Measurements from ENCODE around the gene HOXD1. TPM values are rescaled to one million over a fixed set of nuclear protein-coding genes. Genes with fewer than 3 reads are reported as not detected.

Gene HOXD1
- polyA plus RNA-seq, 1 of the 3 experiments (the other 2 are of a cell fraction): not detected

DNA sequence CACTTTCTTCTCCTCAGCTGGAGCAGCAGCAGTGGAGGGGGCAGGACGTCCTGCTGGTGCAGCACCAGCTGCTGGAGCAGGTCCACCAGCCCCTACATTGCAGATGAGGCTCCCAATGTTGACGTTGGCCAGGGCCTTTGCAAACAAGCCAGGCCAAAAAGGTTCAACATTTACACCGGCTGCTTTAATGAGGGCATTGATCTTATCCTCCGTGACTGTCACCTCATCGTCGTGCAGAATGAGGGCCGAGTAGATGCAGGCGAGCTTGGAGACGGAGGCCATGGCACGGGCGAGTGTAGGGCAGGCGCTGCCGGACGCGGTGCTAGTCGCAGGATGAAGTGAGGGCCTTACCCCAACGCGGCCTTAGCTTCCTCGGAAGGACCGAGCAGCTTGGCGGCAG, 12.5 kb downstream of the HOXD1 start (continued):
- no peak for TF ChIP-seq EZH2phosphoT487 (IDR thresholded peaks at IDR 0.05; ENCODE audit: borderline replicate concordance, low read depth)
- TF ChIP-seq, protein P1, sequence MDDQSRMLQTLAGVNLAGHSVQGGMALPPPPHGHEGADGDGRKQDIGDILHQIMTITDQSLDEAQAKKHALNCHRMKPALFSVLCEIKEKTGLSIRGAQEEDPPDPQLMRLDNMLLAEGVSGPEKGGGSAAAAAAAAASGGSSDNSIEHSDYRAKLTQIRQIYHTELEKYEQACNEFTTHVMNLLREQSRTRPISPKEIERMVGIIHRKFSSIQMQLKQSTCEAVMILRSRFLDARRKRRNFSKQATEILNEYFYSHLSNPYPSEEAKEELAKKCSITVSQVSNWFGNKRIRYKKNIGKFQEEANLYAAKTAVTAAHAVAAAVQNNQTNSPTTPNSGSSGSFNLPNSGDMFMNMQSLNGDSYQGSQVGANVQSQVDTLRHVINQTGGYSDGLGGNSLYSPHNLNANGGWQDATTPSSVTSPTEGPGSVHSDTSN (IDR thresholded peaks at IDR 0.05): no peak
- TF ChIP-seq, protein P2, sequence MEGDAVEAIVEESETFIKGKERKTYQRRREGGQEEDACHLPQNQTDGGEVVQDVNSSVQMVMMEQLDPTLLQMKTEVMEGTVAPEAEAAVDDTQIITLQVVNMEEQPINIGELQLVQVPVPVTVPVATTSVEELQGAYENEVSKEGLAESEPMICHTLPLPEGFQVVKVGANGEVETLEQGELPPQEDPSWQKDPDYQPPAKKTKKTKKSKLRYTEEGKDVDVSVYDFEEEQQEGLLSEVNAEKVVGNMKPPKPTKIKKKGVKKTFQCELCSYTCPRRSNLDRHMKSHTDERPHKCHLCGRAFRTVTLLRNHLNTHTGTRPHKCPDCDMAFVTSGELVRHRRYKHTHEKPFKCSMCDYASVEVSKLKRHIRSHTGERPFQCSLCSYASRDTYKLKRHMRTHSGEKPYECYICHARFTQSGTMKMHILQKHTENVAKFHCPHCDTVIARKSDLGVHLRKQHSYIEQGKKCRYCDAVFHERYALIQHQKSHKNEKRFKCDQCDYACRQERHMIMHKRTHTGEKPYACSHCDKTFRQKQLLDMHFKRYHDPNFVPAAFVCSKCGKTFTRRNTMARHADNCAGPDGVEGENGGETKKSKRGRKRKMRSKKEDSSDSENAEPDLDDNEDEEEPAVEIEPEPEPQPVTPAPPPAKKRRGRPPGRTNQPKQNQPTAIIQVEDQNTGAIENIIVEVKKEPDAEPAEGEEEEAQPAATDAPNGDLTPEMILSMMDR (IDR thresholded peaks at IDR 0.05): no peak

DNA sequence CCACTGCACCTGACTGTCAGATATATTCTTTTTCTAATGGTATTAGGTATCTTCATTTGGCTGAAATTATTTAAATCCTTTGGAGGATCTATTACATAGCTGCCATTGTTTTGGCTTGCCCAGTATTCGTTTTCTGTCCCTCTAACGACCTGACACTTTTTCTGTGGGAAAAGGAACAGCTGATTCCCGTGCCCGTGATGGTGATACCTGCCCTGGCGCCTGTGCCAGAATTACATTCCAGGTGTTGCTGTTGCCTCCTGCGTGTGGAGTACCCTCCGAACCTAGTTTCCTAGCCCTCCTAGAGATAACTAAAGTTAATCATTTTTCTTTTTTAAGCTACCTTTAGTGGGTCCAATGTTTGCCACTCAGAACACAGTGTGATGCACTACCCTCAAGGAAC, 14.0 kb downstream of the HOXD1 start:
- no peaks in the 10 kb centered on the region for H3K4me1 ChIP-seq (ENCODE audit: control insufficient read depth in 1 of 2, insufficient read depth in 2 of 2, low read depth in 1 of 2, low read length in 1 of 2)
- CTCF ChIA-PET: interaction anchor here (1.4 kb wide), 1 partner anchor 10 kb away, joined by 3 read pairs; no protein-coding TSS in a partner anchor
- H2AFZ ChIP-seq (ENCODE audit: low read depth): no peak overlapping the region

More for the DNA sequence above, 14.0 kb downstream of the HOXD1 start:
- Histone ChIP-seq H3K9ac (no peak overlapping the region), H3K36me3 (replicated peaks in 1 of 2; ENCODE audit: control insufficient read depth in 1 of 2, insufficient read depth in 2 of 2, low read length in 1 of 2) (no peaks in the 10 kb centered on the region), H3K9me2 (no peaks in the 10 kb centered on the region), H3K4me2 (no peak overlapping the region), H3K4me3 (ENCODE audit: low read depth in 2 of 2, low read length in 1 of 2) (no peak overlapping the region), H4K20me1 (ENCODE audit: insufficient read depth) (no peaks in the 10 kb centered on the region), H3F3A (replicated peaks; ENCODE audit: insufficient read depth) (no peaks in the 10 kb centered on the region), H3K27ac (ENCODE audit: low read depth in 2 of 2, low read length in 1 of 2) (no peak overlapping the region), H3K79me2 (ENCODE audit: insufficient read depth) (no peaks in the 10 kb centered on the region), H3K9me3 (no peaks in the 10 kb centered on the region), H3K27me3 (ENCODE audit: insufficient read depth) (no peaks in the 10 kb centered on the region)
- no peak for TF ChIP-seq RCOR1 (IDR thresholded peaks at IDR 0.05; ENCODE audit: low read length)
- no peak for TF ChIP-seq YY1 (IDR thresholded peaks at IDR 0.05; ENCODE audit: low read depth)
- TF ChIP-seq, protein P2 (IDR thresholded peaks at IDR 0.05): no peak
- TF ChIP-seq, protein P3, sequence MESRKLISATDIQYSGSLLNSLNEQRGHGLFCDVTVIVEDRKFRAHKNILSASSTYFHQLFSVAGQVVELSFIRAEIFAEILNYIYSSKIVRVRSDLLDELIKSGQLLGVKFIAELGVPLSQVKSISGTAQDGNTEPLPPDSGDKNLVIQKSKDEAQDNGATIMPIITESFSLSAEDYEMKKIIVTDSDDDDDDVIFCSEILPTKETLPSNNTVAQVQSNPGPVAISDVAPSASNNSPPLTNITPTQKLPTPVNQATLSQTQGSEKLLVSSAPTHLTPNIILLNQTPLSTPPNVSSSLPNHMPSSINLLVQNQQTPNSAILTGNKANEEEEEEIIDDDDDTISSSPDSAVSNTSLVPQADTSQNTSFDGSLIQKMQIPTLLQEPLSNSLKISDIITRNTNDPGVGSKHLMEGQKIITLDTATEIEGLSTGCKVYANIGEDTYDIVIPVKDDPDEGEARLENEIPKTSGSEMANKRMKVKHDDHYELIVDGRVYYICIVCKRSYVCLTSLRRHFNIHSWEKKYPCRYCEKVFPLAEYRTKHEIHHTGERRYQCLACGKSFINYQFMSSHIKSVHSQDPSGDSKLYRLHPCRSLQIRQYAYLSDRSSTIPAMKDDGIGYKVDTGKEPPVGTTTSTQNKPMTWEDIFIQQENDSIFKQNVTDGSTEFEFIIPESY (IDR thresholded peaks at IDR 0.05; ENCODE audit: borderline replicate concordance, low read depth): no peak
- TF ChIP-seq EZH2phosphoT487 (IDR thresholded peaks at IDR 0.05; ENCODE audit: borderline replicate concordance, low read depth): no peak
- no peak for TF ChIP-seq SIN3A (IDR thresholded peaks at IDR 0.05; ENCODE audit: borderline replicate concordance, low read depth, low read length)
- TF ChIP-seq POLR2AphosphoS5 (IDR thresholded peaks at IDR 0.05; ENCODE audit: low read depth, low read length): no peak
- no peak for TF ChIP-seq FOXM1 (IDR thresholded peaks at IDR 0.05; ENCODE audit: low read depth)
- TF ChIP-seq, protein P4, sequence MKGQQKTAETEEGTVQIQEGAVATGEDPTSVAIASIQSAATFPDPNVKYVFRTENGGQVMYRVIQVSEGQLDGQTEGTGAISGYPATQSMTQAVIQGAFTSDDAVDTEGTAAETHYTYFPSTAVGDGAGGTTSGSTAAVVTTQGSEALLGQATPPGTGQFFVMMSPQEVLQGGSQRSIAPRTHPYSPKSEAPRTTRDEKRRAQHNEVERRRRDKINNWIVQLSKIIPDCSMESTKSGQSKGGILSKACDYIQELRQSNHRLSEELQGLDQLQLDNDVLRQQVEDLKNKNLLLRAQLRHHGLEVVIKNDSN (IDR thresholded peaks at IDR 0.05; ENCODE audit: borderline replicate concordance, low read depth): no peak
- no peak for TF ChIP-seq NFIC (IDR thresholded peaks at IDR 0.05; ENCODE audit: borderline replicate concordance)
- TF ChIP-seq JUND (IDR thresholded peaks at IDR 0.05): no peak
- TF ChIP-seq RAD21 (IDR thresholded peaks at IDR 0.05; ENCODE audit: low read length): no peak
- TF ChIP-seq CHD2 (IDR thresholded peaks at IDR 0.05; ENCODE audit: low read length, partially characterized antibody): no peak
- WGBS (ENCODE audit: low lambda C conversion rate): 57% methylated on average over 7 of the region's 7 CpGs
- POLR2A ChIA-PET: no interaction called here
- DNase-seq: no peak

Data from SK-N-SH (cell line).